ENCODE results near the gene RPS14. TPM values are rescaled to one million over a fixed set of nuclear protein-coding genes. Genes with fewer than 3 reads are reported as not detected.

The RPS14 gene
- total and polyA plus RNA-seq, 10 of the 15 experiments (the other 5 are each of a cell fraction or from before 2014, with no cell fraction given): 2,295 to 4,047 (median 2,787) TPM

DNA sequence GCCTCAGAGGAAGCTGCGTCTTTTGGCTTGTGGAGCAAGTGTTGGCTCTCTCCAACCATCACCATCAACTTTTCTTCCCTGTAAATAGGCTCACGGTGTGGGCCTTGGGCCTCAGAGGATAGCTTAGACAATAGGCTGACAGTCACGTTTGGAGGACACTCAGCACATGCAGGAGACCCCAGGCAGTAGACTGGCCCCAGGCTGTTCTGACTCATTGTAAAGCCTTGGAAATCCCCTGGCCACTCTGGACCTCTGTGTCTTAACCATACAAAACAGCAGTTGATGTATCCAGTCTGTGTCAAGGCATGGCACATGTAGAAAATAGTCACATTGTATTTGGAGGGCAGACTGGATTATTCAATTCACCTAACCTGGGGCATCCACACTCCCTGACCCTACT lies 55.4 kb downstream of the RPS14 start (continued):
- TF ChIP-seq, protein P1, sequence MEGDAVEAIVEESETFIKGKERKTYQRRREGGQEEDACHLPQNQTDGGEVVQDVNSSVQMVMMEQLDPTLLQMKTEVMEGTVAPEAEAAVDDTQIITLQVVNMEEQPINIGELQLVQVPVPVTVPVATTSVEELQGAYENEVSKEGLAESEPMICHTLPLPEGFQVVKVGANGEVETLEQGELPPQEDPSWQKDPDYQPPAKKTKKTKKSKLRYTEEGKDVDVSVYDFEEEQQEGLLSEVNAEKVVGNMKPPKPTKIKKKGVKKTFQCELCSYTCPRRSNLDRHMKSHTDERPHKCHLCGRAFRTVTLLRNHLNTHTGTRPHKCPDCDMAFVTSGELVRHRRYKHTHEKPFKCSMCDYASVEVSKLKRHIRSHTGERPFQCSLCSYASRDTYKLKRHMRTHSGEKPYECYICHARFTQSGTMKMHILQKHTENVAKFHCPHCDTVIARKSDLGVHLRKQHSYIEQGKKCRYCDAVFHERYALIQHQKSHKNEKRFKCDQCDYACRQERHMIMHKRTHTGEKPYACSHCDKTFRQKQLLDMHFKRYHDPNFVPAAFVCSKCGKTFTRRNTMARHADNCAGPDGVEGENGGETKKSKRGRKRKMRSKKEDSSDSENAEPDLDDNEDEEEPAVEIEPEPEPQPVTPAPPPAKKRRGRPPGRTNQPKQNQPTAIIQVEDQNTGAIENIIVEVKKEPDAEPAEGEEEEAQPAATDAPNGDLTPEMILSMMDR (IDR thresholded peaks at IDR 0.05 in 2 of 3, conservative IDR thresholded peaks at IDR 0.05 in 1 of 3; ENCODE audit: control insufficient read depth in 2 of 3, extremely low read depth in 1 of 3, insufficient read depth in 1 of 3, low read depth in 3 of 3, low read length in 3 of 3): no peak
- TF ChIP-seq, protein P2, sequence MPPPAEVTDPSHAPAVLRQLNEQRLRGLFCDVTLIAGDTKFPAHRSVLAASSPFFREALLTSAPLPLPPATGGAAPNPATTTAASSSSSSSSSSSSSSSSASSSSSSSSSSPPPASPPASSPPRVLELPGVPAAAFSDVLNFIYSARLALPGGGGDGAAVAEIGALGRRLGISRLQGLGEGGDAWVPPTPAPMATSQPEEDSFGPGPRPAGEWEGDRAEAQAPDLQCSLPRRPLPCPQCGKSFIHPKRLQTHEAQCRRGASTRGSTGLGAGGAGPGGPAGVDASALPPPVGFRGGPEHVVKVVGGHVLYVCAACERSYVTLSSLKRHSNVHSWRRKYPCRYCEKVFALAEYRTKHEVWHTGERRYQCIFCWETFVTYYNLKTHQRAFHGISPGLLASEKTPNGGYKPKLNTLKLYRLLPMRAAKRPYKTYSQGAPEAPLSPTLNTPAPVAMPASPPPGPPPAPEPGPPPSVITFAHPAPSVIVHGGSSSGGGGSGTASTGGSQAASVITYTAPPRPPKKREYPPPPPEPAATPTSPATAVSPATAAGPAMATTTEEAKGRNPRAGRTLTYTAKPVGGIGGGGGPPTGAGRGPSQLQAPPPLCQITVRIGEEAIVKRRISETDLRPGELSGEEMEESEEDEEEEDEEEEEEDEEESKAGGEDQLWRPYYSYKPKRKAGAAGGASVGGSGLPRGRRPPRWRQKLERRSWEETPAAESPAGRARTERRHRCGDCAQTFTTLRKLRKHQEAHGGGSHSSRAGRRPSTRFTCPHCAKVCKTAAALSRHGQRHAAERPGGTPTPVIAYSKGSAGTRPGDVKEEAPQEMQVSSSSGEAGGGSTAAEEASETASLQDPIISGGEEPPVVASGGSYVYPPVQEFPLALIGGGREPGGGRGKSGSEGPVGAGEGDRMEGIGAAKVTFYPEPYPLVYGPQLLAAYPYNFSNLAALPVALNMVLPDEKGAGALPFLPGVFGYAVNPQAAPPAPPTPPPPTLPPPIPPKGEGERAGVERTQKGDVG (CRISPR knock-in tag; IDR thresholded peaks at IDR 0.05): no peak
- TF ChIP-seq BHLHE40 (IDR thresholded peaks at IDR 0.05; ENCODE audit: borderline replicate concordance in 1 of 2, low read depth in 2 of 2, low read length in 1 of 2) (peak; percentile 94), MXI1 (IDR thresholded peaks at IDR 0.05; ENCODE audit: low read depth, low read length) (no peak), NR2C1 (IDR thresholded peaks at IDR 0.05) (no peak), SRF (IDR thresholded peaks at IDR 0.05; ENCODE audit: low read depth in 2 of 2, low read length in 2 of 2) (0 out of 4 replicates have a peak, but pooled peaks of 1 of the 2 experiments have one; percentile 26), HDAC6 (IDR thresholded peaks at IDR 0.05; ENCODE audit: unreplicated experiment) (no peak), SP1 (IDR thresholded peaks at IDR 0.05; ENCODE audit: low read depth, low read length) (no peak), CEBPB (IDR thresholded peaks at IDR 0.05; ENCODE audit: borderline replicate concordance in 1 of 2, low read depth in 2 of 2, low read length in 2 of 2) (no peak), STAT1 (conservative IDR thresholded peaks at IDR 0.05) (no peak), EED (IDR thresholded peaks at IDR 0.05; ENCODE audit: low read depth) (no peak), ZNF384 (IDR thresholded peaks at IDR 0.05; ENCODE audit: borderline replicate concordance, low read depth, low read length) (no peak), RAD21 (IDR thresholded peaks at IDR 0.05; ENCODE audit: insufficient read depth, low read depth, low read length) (no peak), SREBF1 (IDR thresholded peaks at IDR 0.05; ENCODE audit: low read length) (no peak)
- TF ChIP-seq, protein P3, sequence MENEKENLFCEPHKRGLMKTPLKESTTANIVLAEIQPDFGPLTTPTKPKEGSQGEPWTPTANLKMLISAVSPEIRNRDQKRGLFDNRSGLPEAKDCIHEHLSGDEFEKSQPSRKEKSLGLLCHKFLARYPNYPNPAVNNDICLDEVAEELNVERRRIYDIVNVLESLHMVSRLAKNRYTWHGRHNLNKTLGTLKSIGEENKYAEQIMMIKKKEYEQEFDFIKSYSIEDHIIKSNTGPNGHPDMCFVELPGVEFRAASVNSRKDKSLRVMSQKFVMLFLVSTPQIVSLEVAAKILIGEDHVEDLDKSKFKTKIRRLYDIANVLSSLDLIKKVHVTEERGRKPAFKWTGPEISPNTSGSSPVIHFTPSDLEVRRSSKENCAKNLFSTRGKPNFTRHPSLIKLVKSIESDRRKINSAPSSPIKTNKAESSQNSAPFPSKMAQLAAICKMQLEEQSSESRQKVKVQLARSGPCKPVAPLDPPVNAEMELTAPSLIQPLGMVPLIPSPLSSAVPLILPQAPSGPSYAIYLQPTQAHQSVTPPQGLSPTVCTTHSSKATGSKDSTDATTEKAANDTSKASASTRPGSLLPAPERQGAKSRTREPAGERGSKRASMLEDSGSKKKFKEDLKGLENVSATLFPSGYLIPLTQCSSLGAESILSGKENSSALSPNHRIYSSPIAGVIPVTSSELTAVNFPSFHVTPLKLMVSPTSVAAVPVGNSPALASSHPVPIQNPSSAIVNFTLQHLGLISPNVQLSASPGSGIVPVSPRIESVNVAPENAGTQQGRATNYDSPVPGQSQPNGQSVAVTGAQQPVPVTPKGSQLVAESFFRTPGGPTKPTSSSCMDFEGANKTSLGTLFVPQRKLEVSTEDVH (IDR thresholded peaks at IDR 0.05; ENCODE audit: low read depth, partially characterized antibody): no peak

Data from GM12878 (cell line).